HEK293T (cell line): ENCODE results near the gene ECSIT.
"Not testable (repeated sequence)": the region's sequence is repeated elsewhere in the genome, so short reads cannot be mapped to it uniquely, and the experiment has no call there.

Source experiments
- CTCF ChIA-PET: fragments of 350-600 bp; formaldehyde crosslinking; extraction: SDS; loops from one replicate; lab custom pipeline; 2021; ENCODE audit warnings: antibody characterized with exemption, inconsistent platforms; lab: Yijun Ruan, JAX
- POLR2A ChIA-PET: fragments of 350-600 bp; formaldehyde crosslinking; extraction: SDS; loops from one replicate; lab custom pipeline; 2020; ENCODE audit warnings: antibody characterized with exemption, inconsistent platforms; lab: Yijun Ruan, JAX
- DNase-seq: peaks from one replicate; pipeline ENCODE4 v3.0.0; 2012; ENCODE audit warnings: mixed read lengths; ENCODE audit errors: extremely low spot score
- ARNT ChIP-seq: fragments of 450-650 bp; IDR thresholded peaks from 2 replicates; pipeline ENCODE4 v1.6.1; 2017; ENCODE audit warnings: mild to moderate bottlenecking
- BHLHE40 ChIP-seq: fragments of 450-650 bp; IDR thresholded peaks from 2 replicates; pipeline ENCODE4 v1.6.1; 2016; ENCODE audit warnings: mild to moderate bottlenecking, moderate library complexity, borderline replicate concordance
- CTBP1 ChIP-seq: fragments of 450-650 bp; IDR thresholded peaks from 2 replicates; pipeline ENCODE4 v1.6.1; 2016; ENCODE audit warnings: borderline replicate concordance
- ELF4 ChIP-seq: fragments of 450-650 bp; IDR thresholded peaks from 2 replicates; pipeline ENCODE4 v1.6.1; 2017; ENCODE audit warnings: antibody characterized with exemption
- FOXA1 ChIP-seq: fragments of 450-650 bp; IDR thresholded peaks from 2 replicates; pipeline ENCODE4 v1.6.1; 2016; ENCODE audit warnings: mild to moderate bottlenecking
- FOXK2 ChIP-seq: fragments of 450-650 bp; IDR thresholded peaks from 2 replicates; pipeline ENCODE4 v1.6.1; 2016; ENCODE audit warnings: mild to moderate bottlenecking
- FOXM1 ChIP-seq: fragments of 450-650 bp; IDR thresholded peaks from 2 replicates; pipeline ENCODE4 v1.6.1; 2017; ENCODE audit warnings: mild to moderate bottlenecking, borderline replicate concordance
- HDGF ChIP-seq: fragments of 450-650 bp; IDR thresholded peaks from 2 replicates; pipeline ENCODE4 v1.6.1; 2017; ENCODE audit warnings: antibody characterized with exemption, borderline replicate concordance
- L3MBTL2 ChIP-seq: fragments of 450-650 bp; conservative IDR thresholded peaks from 2 replicates; pipeline ENCODE4 v1.6.1; 2016; ENCODE audit warnings: mild to moderate bottlenecking
- LEF1 ChIP-seq: fragments of 450-650 bp; IDR thresholded peaks from 2 replicates; pipeline ENCODE4 v1.6.1; 2017; ENCODE audit warnings: mild to moderate bottlenecking, borderline replicate concordance
- NFRKB ChIP-seq: fragments of 450-650 bp; IDR thresholded peaks from 2 replicates; pipeline ENCODE4 v1.6.1; 2016; ENCODE audit warnings: mild to moderate bottlenecking, moderate library complexity
- SP1 ChIP-seq: fragments of 450-650 bp; IDR thresholded peaks from 2 replicates; pipeline ENCODE4 v1.6.1; 2017
- SUZ12 ChIP-seq: fragments of 450-650 bp; IDR thresholded peaks from 2 replicates; pipeline ENCODE4 v1.6.1; 2016; ENCODE audit warnings: mild to moderate bottlenecking
- TARDBP ChIP-seq: fragments of 450-650 bp; IDR thresholded peaks from 2 replicates; pipeline ENCODE4 v1.6.1; 2016
- ZNF384 ChIP-seq: fragments of 450-650 bp; IDR thresholded peaks from 2 replicates; pipeline ENCODE4 v1.6.1; 2016
- TF ChIP-seq, protein P1 (sequence below): fragments of 450-650 bp; IDR thresholded peaks from 2 replicates; pipeline ENCODE4 v1.6.1; 2016

ECSIT gene

GRCh38 chr19:11566164-11566563 is 37.2 kb upstream of the ECSIT start:
- no peak for TF ChIP-seq FOXM1
- CTCF ChIA-PET, result no interaction called here
- no peak for DNase-seq
- POLR2A ChIA-PET, result no interaction called here

DNA sequence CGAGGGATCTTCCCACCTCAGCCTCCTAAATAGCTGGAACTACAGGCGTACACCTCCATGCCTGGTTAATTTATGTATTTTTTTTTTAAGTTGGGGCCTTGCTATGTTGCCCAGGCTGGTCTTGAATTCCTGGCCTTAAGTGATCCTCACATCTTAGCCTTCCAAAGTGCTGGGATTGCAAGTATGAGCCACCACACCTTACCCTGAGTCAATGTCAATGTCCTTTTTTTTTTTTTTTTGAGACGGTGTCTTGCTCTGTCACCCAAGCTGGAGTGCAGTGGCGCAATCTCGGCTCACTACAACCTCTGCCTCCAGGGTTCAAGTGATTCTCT is 36.7 kb upstream of the ECSIT start:
- DNase-seq, CTCF ChIA-PET: not testable (repeated sequence)

DNA sequence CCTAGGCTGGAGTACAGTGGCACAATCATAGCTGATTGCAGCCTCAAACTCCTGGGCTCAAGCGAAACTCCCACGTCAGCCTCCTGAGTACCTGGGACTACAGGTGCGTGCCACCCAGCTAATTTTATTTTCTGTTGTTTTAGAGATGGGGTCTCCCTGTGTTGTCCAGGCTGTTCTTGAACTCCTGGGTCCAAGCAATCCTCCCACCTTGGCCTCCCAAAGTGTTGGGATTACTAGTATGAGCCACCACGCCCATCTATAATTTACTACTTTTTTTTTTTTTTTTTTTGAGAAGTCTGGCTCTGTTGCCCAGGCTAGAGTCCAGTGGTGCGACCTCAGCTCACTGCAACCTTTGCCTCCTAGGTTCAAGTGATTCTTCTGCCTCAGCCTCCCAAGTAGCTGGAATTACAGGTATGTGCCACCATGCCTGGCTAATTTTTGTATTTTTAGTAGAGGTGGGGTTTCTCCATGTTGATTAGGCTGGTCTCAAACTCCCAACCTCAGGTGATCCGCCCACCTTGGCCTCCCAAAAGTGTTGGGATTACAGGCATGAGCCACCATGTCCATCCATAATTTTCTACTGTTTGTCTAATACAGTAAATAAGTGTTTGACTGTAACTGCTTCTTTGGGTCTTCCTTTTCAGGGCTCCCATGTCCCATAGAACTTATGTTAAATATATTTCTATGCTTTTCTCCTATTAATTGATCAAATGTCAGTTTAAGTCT is 35.3 kb upstream of the ECSIT start:
- DNase-seq, CTCF ChIA-PET, POLR2A ChIA-PET: not testable (repeated sequence)

More for the DNA sequence above, 36.7 kb upstream of the ECSIT start:
- POLR2A ChIA-PET, result not testable (repeated sequence)

DNA sequence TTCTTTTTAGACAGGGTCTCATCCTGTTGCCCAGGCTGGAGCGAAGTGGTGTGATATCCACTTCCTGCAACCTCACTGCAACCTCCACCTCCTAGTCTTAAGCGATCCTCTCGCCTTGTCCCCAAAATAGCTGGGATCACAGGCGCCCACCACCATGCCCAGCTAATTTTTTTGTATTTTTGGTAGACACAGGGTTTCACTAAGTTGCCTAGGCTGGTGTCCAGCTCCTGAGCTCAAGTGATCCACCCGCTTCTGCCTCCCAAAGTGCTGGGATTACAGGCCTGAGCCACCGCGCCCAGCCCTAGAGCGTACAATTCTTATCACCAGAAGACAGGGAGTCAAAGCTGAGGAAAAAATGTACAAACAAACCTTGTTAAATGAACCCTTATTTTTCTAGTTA is 34.6 kb upstream of the ECSIT start:
- CTCF ChIA-PET, result interaction anchor here (0.6 kb wide), 1 partner anchor 424 kb away, joined by 3 read pairs; no protein-coding TSS in a partner anchor
- no peak for DNase-seq
- POLR2A ChIA-PET, result no interaction called here
- TF ChIP-seq SUZ12 (no peak), NFRKB (no peak), FOXK2 (no peak), ARNT (no peak), FOXM1 (no peak), FOXA1 (no peak), SP1 (no peak), L3MBTL2 (no peak), BHLHE40 (no peak), TARDBP (no peak), ZNF384 (no peak), LEF1 (no peak), CTBP1 (no peak), HDGF (no peak), ELF4 (no peak)
- TF ChIP-seq, protein P1, sequence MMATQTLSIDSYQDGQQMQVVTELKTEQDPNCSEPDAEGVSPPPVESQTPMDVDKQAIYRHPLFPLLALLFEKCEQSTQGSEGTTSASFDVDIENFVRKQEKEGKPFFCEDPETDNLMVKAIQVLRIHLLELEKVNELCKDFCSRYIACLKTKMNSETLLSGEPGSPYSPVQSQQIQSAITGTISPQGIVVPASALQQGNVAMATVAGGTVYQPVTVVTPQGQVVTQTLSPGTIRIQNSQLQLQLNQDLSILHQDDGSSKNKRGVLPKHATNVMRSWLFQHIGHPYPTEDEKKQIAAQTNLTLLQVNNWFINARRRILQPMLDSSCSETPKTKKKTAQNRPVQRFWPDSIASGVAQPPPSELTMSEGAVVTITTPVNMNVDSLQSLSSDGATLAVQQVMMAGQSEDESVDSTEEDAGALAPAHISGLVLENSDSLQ, result no peak

DNA sequence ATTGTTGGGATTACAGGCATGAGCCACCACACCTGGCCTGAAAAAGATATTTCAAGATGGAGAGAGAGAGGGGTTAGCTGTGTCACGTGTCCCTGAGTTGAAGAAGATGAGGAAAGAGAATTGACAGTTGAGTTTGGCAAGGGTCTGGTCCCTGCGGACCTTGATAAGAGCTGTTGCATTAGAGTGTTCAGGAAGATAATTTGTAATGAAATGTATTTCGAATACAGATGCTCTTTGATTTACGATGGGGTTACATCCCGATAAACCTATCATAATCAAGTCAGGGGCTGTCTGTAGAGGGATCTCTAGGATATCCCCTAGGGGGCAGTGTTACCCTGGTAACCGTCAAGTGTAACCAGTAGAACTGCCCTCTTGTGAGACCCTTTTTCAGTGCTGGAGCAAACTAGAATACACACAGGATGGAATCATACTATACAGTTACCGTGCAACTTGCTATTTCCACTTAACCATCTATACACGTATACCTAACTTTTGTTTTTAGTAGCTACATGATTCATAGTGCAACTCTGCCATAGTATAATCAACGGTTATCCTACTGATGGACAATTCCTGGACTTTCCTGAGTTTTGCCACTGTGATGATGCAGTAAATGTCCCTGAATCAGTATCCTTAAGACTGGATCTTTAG is 31.6 kb upstream of the ECSIT start:
- TF ChIP-seq, protein P1, result peak; percentile 85
- TF ChIP-seq LEF1, result no peak
- TF ChIP-seq CTBP1, result peak; percentile 69
- ChIA-PET POLR2A (no interaction called here), CTCF (interaction anchor here (1.4 kb wide), 1 partner anchor 12 kb away, joined by 3 read pairs; no protein-coding TSS in a partner anchor)
- peak; percentile 70 for DNase-seq

GRCh38 chr19:11558881-11559828 is 30.2 kb upstream of the ECSIT start, which contains the start of gene ELOF1:
ELOF1 (minus strand) TSS chr19:11559230; CDS start chr19:11554347, 4,883 bp downstream.
- peak; percentile 99 for DNase-seq
- ChIA-PET CTCF (interaction anchor here (0.5 to 1.1 kb wide), 5 partner anchors 14 to 178 kb away, joined by 3 to 5 read pairs (median 4); no protein-coding TSS in a partner anchor), POLR2A (interaction anchor here (0.6 to 2.0 kb wide), 19 partner anchors 9 to 184 kb away, joined by 3 to 13 read pairs (median 5); partner anchors contain the start of genes ACP5, CNN1, ECSIT and SWSAP1)
- TF ChIP-seq, protein P1, result no peak
- TF ChIP-seq ELF4 (no peak), ZNF384 (no peak), L3MBTL2 (peak; percentile 64; the same call in 1 of the 2 replicates), HDGF (0 out of 2 replicates have a peak, but pooled peaks have one; percentile 44)
